Mesenteric fat pad (tissue), 1 donor: ENCODE data around the gene KIR2DL4. TPM values are rescaled to one million over a fixed set of nuclear protein-coding genes. Genes with fewer than 3 reads are reported as not detected.

Experiments
- total RNA-seq: library from RNA; stranded (reverse); fragmentation: NEBNext Ultra II Directional; extraction: Animal tissue kit (Norgen Biotek cat#: 25700); gene quantifications from one replicate; pipeline ENCODE4 v1.2.1, GENCODE V29; 2021
- donor health status: DM: yes; HTN: yes; CAD: no.

KIR2DL4 gene
- total RNA-seq, 1 donor from 2014 or later, result 0.22 TPM

Other genes with a start within 250 kb of the KIR2DL4 start
- 10.0 TPM for gene LILRA2, start 229.8 kb upstream of the KIR2DL4 start, total RNA-seq
- gene LILRA1, start 210.0 kb upstream of the KIR2DL4 start, total RNA-seq, result 3.7 TPM
- gene LILRB1, start 173.1 kb upstream of the KIR2DL4 start, total RNA-seq, result 10.5 TPM
- gene LILRB4, start 140.6 kb upstream of the KIR2DL4 start, total RNA-seq, result 14.2 TPM
- not detected for gene KIR3DL3, start 79.2 kb upstream of the KIR2DL4 start, total RNA-seq
- not detected for gene KIR2DL3, start 65.1 kb upstream of the KIR2DL4 start, total RNA-seq
- gene KIR2DL1, start 33.8 kb upstream of the KIR2DL4 start, total RNA-seq, result not detected
- not detected for gene KIR3DL1, start 12.9 kb downstream of the KIR2DL4 start, total RNA-seq
- not detected for gene KIR2DS4, start 29.1 kb downstream of the KIR2DL4 start, total RNA-seq
- gene KIR3DL2, start 46.8 kb downstream of the KIR2DL4 start, total RNA-seq, result not detected
- gene FCAR, start 70.6 kb downstream of the KIR2DL4 start, total RNA-seq, result 16.3 TPM
- 0.51 TPM for gene NCR1, start 102.5 kb downstream of the KIR2DL4 start, total RNA-seq
- not detected for gene NLRP7, start 143.9 kb downstream of the KIR2DL4 start, total RNA-seq
- 0.55 TPM for gene NLRP2, start 162.8 kb downstream of the KIR2DL4 start, total RNA-seq
- 0.19 TPM for gene GP6, start 234.7 kb downstream of the KIR2DL4 start, total RNA-seq